ACHN (cell line): ENCODE data around the gene ANKRD29.
"Not testable (repeated sequence)": the region's sequence is repeated elsewhere in the genome, so short reads cannot be mapped to it uniquely, and the experiment has no call there.

Experiments
- DNase-seq: peaks from one replicate; pipeline ENCODE4 v3.0.0-alpha.2; 2015
- in situ Hi-C: cut with HindIII; loops from 2 replicates; pipeline ENCODE4 v1.10.0; 2017; ENCODE audit warnings: low sequenced_read_pairs, low pct_ligation_motif_present, low pct_unique_long_range_greater_than_20kb

The ANKRD29 gene

DNA sequence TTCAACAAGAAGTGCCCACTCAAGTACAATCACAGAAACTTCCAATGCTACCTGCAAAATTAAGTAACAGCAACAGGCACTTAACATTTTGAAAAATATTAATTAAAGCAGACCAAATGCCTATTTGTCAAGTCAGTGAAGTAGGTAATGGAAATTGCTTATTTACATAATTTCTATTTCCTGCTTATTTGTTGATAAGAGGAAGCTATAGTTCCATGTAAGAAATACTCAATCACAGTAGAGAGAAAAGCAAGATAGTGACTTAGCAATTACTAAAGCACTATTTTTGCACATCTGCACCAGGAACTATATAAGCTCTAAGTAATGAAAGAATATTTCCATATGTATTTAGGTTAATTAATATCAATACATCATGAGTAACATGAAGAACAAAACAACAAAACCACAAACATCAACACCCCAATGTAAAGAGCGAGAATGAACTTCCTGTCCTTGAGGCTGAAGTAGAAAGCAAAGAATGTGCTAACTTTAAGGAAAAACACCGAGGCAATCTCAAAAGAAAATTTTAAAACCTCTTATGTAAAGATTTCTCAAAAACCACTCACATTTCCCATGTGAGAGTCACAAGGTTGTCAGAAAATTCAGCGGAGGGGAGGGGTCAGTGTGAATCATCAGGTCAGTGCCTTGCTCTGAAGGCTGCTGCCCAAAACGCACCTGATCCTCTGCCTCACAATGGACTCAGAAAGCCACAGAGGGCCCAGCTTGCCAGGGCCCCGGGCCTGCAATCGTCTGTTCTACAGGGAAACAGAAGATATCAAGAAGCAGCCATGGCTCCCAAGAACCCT lies 88.9 kb downstream of the ANKRD29 start:
- in situ Hi-C loops = no loop called here
- peak; percentile 55 for DNase-seq

DNA sequence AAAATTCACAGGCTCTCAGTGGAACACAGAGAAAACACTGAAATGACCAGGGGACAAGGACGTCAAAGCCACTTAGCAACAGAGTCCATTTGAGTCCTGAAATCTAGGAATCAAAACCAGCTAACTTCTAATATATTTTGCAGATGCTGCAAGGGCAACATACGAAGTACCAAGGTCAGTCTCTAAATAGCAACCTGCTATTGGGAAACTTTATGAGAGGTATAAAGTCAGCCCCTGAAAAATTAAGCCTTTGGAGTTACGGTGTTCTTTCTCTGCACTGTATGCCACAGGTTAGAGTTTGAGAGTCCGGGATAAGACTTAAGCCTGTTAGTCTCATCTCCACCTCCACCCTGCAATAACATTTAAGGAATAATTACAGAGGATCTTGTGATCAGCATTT lies 89.7 kb downstream of the ANKRD29 start:
- in situ Hi-C loops = no loop called here
- no peak for DNase-seq

DNA sequence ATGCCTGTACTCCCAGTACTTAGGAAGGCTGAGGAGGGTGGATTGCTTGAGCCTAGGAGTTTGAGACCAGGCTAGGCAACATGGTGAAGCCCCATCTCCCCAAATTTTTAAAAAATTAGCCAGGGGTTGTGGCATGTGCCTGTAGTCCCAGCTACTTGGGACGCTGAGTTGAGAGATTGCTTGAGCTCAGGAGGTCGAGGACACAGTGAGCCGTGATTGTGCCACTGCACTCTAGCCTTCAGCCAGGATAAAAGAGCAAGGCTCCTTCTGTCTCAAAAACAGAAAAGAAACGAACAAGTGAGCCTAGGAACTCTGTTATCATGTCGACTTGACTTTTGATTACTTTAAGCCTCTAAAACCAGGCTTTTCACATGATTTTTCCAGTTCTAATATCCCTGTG lies 90.1 kb downstream of the ANKRD29 start:
- in situ Hi-C loops = no loop called here
- DNase-seq = no peak

- in situ Hi-C loops = no loop called here
- DNase-seq = no peak
These were observed 90.7 kb downstream of the ANKRD29 start for GRCh38 chr18:23572012-23572411.

DNA sequence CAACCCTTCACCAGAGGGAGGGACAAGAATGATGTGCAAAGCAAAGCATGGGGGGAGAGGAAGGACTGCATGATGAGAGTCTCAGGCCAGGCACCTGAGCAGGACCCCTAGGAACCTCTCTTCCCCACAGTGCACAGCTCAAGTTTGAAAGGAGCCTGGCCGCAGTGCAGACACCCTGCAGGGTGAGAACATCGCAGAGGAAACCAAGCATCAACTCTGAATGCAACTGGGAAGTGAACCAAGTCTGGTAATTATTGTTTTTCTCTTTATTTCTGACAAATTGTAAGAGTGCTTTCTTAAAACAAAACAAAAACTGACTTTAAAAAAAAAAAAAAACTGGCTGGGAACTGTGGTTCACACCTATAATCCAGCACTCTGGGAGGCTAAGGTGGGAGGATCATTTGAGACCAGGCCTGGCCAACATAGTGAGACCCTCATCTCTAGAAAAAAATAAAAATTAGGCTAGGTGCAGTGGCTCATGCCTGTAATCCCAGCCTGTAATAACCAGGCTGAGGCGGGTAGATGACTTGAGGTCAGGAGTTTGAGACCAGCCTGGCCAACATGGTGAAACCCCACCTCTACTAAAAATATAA lies 91.7 kb downstream of the ANKRD29 start:
- in situ Hi-C loops = no loop called here
- DNase-seq = no peak

DNA sequence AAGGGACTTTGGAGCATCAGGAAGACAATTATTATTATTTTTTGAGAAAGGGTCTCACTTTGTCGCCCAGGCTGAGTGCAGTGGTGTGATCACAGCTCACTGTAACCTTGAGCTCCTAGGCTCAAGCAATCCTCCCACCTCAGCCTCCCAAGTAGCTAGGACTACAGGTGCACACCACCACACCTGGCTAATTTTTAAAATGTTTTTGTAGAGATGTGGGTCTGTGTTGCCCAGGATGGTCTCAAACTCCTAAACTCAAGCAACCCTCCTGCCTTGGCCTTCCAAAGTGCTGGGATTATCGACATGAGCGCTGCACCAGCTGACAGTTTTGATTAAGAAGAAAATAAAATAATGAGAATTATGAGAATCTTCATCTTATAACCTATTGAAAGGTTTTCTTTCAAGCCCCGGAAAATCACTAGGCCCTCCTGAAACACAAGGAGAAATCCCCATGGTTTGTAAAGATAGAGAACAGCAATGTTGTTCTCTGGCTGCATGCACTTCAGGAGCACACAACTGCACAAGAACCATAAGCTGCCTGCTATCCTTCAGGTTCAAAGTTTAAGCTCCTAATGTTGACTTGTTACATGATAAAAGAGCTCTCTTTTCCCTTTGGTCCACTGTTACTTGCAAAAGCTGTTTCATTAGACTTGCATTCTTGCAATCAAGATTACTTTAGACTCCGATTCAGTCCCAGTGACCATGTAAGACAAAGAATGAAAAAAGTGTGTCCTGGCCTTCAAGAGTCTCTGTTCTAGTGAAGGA lies 93.2 kb downstream of the ANKRD29 start:
- DNase-seq = no peak
- in situ Hi-C loops = no loop called here

DNA sequence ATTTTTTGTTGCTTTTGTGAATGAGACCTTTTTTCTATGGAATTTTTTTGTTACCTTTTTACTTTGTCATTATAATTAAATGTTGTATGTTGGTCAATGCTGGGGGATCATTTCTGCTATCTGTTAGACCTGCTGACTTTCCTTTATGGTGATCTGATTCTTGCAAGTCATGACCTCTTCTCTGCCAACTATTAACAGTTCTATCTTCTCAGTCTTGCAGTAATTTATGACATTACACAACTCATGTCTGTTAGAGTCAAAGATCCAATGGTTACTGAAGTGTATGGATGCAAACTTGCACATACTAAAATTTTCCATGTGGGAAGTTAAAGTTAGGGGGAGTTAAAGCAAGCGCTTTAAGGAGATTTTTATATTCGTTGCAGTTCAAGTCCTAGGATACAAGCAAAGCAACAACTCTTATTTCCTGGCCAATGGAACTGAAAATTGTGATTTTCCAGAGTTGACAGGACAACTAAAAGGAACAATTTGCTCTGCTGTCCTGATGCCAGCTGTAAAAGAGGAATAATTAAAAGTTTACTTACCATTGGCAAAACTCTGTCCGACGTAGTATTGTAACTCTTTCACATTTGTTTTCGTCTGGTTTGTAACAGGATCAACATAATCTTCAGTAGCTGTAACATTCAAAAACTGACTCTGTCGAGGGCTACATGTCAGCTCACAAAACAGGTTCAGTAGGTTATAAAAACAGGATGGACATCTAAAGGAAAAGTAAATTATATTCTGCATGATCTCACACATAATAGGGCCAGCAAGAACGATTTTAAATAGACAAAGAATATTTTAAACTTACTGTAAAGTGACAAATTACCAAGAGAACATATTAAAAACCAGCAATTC lies 94.2 kb downstream of the ANKRD29 start:
- in situ Hi-C loops = no loop called here
- no peak for DNase-seq

DNA sequence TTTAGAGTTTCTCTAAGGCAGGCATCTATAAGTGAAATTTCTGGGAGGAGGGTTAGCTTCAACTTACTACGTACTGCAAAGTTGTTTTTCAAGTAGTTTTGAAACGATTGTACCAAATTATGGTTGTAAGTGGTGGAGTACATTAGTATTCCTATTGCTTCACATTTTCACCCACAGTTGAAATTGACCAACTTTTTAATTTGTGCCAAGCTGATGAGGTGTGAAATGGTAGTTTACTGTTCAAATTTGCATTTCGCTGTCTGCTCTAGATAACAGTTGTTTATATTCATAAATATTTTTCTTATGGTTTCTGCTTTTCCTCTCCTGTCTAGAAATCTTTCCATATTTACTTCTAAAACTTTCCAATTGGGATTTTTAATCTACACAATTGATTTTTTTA lies 95.0 kb downstream of the ANKRD29 start:
- in situ Hi-C loops = no loop called here
- DNase-seq = no peak

- DNase-seq = no peak
- in situ Hi-C loops = no loop called here
These were observed 96.7 kb downstream of the ANKRD29 start for GRCh38 chr18:23565916-23566547.

DNA sequence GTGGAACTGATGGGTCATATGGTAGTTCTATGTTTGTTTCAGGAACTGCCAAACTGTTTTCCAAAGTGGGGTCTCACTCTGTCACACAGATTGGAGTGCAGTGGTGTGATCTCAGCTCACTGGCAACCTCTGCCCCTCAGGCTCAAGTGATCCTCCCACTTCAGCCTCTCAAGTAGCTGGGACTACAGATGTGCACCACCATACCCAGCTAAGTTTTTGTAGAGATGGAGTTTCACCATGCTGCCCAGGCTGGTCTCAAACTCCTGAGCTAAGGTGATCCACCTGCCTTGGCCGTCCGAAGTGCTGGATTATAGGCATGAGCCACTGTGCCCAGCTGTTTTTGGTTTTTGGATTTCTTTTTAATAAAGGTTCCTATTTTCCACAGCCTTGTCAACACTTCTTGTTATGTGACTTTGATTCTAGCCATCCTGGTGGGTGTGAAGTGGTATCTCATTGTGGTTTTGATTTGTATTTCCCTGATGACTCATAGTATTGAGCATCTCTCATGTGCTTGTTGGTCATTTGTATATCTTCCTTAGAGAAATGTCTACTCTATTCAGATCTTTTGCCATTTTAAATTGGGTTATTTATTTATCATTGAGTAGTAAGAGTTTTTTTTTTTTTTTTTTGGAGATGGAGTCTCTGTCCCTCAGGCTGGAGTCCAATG lies 99.2 kb downstream of the ANKRD29 start:
- in situ Hi-C loops = no loop called here
- peak; percentile 43 for DNase-seq

- DNase-seq = no peak
- in situ Hi-C loops = no loop called here
These were observed 102.5 kb downstream of the ANKRD29 start for GRCh38 chr18:23560186-23560585.

GRCh38 chr18:23557511-23557910 lies 105.2 kb downstream of the ANKRD29 start:
- in situ Hi-C loops, DNase-seq: not testable (repeated sequence)

DNA sequence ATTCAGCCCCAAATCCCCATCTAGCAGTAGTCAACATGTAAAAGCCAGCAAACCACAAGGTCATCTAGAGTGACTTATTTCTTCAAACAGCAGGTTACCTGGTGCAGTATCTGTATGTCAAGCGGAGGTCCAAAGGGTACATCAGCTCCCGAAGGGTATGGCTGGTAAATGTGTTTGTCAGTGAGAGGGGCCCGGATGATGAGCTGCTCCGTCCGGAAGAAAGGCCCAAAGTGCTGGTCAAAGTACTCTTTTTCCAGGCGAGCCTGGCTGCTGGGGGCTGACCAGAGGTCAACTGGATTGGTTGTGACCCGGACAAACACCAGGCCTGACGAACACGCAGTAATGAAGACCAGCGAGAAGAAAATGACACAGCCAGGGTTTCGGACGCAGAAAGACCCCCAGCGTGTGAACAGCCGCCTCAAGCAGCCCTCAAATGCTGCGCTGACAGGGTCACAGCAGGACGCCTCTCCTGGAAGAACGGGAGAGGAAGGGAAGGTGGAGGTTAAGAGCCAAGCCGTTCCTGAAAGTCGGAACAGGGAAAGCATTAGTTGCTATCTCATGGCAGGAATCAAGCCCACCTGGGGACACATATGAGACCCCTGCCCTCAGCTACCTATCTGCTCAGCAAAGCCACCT lies 106.4 kb downstream of the ANKRD29 start:
- in situ Hi-C loops = no loop called here
- no peak for DNase-seq

DNA sequence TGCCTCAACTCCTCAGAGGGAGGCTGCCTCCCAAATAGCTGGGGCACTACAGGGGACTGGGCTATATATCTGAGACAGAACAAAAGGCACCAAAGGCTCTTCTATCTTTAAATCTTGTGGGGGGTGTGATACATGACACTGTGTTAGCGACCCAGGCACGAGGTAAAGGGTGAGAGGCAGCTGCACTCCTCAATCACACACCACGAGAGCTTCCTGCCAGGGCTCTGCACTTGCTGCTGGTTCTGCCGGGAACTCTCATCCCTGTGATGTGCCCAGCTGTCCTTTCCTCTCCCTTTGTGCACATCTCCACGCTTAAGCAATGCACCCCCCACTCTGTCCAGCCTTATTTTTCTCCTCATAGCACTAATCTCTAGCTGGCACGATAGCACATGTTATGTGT lies 108.8 kb downstream of the ANKRD29 start:
- no peak for DNase-seq
- in situ Hi-C loops = no loop called here

DNA sequence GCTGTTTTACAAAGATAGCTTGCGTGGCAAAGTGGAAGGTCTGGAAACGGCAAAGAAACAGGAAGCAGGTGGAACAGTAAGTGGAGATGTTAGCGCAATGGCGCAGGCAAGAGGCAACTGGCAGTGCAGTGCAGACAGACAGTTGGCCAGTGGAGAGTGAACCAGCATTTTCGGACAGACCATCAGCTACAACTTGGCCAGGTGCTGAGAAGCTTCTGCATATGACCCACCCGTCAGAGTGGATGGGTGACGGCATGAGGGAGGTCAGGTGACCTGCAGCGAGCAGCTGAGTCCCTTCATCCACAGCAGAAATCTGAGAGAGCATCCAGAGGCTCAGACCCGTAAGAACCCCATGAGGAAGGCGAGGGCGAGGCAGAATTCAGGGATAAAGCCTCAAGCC lies 110.2 kb downstream of the ANKRD29 start:
- in situ Hi-C loops = no loop called here
- no peak for DNase-seq

DNA sequence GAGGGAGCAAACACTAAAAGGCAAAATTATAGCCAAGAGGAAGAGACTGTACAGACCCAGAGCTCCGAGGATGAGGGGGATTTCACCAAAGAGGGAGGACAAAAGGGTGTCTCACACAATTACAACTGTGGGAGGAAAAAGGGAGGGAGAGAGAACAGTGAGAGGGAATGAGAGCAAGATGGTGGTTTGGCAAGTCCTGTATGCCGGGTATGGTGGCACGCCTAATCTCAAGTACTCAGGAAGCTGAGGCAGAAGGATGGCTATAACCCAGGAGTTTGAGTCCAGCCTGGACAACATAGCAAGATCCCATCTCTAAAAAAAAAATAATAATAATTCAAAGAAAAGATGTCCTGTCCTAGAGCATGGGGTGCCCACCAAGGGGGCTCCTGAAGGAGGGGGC lies 110.7 kb downstream of the ANKRD29 start:
- no peak for DNase-seq
- in situ Hi-C loops = no loop called here

DNA sequence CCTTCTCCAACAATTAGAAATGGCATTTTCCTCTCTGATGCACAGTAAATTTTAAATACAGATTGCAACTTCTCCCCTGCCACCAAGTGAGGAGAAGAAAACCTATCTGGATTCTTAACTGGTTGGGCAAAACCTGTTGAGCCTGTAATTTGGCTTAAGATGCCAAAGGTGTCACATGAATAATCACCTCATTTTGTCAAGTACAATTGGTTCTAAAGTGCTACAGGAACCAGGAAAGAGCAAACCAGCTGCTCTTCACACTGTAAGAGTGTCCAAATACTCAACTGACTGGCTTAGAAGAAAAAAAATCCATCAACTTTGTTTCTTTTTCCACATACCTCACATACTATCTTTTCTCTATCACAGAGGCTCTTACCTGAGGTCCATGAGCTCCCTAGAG lies 111.8 kb downstream of the ANKRD29 start:
- in situ Hi-C loops = no loop called here
- no peak for DNase-seq
